Measurements from ENCODE around the gene CRELD2. TPM values are rescaled to one million over a fixed set of nuclear protein-coding genes. Genes with fewer than 3 reads are reported as not detected.

Gene CRELD2
- total RNA-seq, 2 donors from 2014 or later = 46.1 to 60.1 TPM

DNA sequence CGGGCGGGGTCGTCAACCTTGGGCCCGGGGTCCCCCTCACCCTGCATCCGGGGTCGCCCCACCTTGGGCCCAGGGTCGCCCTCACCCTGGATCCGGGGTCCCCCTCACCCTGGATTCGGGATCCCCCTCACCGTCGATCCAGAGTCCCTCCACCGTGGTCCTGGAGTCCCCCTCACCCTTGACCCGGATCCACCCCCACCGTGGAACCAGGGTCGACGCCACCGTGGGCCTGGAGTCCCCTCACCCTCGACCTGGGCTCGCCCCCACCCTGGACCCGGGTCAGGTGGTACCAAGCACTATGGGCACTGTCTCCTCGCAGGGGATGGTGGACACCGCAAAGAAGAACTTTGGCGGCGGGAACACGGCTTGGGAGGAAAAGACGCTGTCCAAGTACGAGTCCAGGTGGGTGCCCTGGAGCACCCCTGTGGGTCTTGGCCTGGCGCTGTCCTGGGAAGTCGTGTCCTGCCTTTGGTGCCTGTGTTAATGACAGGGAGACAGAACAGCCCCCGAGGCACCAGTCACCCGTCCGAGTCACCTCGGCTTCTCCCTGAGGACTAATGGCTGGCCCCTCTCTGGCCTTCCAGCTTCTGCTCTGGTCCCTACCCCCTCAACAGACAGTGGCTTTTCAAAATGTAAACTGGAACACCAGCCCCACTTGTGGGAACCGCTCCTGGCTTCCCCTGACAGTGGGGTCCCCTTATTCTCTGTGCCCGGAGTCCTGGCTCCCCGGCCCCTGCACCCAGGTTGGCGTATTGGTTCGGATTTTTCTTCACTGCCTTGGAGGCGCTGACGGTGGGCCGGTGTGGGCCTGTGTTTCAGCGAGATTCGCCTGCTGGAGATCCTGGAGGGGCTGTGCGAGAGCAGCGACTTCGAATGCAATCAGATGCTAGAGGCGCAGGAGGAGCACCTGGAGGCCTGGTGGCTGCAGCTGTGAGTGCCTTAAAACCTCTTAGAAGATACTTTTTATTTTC lies 762 bp downstream of the CRELD2 start:
- Histone ChIP-seq H3K27ac (peak overlapping the region in 1 of 2 donors; percentile 97), H3K36me3 (peaks cover 7% of the 10 kb centered on the region), H3K27me3 (replicated peaks; ENCODE audit: insufficient read depth) (no peaks in the 10 kb centered on the region), H3K9me3 (no peaks in the 10 kb centered on the region), H3K4me3 (peak overlapping the region; percentile 98), H3K4me1 (ENCODE audit: control insufficient read depth in 1 of 2, low read depth in 2 of 2) (peaks cover 9 to 25% of the 10 kb centered on the region in 2 donors)
- TF ChIP-seq, protein P1, sequence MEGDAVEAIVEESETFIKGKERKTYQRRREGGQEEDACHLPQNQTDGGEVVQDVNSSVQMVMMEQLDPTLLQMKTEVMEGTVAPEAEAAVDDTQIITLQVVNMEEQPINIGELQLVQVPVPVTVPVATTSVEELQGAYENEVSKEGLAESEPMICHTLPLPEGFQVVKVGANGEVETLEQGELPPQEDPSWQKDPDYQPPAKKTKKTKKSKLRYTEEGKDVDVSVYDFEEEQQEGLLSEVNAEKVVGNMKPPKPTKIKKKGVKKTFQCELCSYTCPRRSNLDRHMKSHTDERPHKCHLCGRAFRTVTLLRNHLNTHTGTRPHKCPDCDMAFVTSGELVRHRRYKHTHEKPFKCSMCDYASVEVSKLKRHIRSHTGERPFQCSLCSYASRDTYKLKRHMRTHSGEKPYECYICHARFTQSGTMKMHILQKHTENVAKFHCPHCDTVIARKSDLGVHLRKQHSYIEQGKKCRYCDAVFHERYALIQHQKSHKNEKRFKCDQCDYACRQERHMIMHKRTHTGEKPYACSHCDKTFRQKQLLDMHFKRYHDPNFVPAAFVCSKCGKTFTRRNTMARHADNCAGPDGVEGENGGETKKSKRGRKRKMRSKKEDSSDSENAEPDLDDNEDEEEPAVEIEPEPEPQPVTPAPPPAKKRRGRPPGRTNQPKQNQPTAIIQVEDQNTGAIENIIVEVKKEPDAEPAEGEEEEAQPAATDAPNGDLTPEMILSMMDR (IDR thresholded peaks at IDR 0.05) = no peak
- ATAC-seq (ENCODE audit: insufficient number of reproducible peaks, low FRiP score, low read depth) (no peak), DNase-seq (ENCODE audit: low spot score) (no peak)

DNA sequence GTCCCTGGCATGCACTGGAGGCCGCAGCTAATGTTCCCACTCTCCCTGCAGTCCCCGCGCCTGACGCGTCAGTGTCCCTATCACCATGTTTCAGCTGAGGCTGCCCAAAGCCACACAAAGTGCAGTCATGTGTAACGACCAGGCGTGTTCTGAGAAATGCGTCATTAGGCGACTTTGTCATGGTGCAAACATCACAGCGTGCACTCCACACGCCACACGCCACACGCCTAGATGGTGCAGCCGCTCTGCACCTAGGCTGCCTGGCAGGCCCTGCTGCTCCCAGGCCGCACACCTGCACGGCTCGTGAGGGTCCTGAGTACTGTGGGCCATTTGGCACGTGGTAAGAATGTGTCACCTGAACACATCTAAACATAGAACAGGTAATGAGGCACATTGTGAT lies 2.4 kb downstream of the CRELD2 start:
- ATAC-seq (ENCODE audit: insufficient number of reproducible peaks, low FRiP score, low read depth) = no peak
- Histone ChIP-seq H3K4me1 (ENCODE audit: control insufficient read depth in 1 of 2, low read depth in 2 of 2) (peaks cover 9 to 25% of the 10 kb centered on the region in 2 donors), H3K27me3 (replicated peaks; ENCODE audit: insufficient read depth) (no peaks in the 10 kb centered on the region), H3K27ac (no peak overlapping the region), H3K9me3 (no peaks in the 10 kb centered on the region), H3K4me3 (no peak overlapping the region), H3K36me3 (peaks cover 12% of the 10 kb centered on the region)
- no peak for DNase-seq (ENCODE audit: low spot score)
- TF ChIP-seq, protein P1 (IDR thresholded peaks at IDR 0.05) = no peak

DNA sequence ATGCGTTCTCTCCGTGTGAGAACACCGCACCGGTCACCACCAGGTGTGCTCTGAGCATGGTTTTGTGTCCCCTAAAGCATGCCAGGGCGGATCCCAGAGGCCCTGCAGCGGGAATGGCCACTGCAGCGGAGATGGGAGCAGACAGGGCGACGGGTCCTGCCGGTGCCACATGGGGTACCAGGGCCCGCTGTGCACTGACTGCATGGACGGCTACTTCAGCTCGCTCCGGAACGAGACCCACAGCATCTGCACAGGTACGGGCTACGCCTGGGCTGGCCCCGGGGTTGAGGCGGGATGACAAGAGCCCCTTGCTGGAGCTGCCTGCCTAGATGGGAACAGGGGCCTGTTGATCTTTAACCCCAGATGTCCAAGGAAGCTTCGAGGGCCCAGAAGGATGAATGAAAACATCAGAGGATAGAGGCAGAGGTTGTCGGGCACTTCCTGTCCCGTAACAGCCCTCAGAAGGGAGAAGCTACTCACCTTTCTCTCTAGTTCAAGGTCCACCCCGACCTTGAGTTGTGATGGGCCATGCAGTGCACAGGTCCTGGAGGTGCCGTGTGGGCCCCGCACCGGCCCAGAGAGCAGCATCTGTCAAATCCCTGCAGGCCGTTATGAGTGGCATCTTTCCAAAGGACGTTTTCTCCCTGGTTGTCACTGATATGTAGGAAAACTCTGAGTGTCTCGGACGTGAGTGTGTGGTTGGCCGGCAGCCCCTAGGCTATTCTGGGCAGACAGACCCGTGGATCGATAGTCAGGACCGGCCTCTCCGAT lies 3.3 kb downstream of the CRELD2 start:
- TF ChIP-seq, protein P1 (IDR thresholded peaks at IDR 0.05) = no peak
- Histone ChIP-seq H3K27me3 (replicated peaks; ENCODE audit: insufficient read depth) (no peaks in the 10 kb centered on the region), H3K9me3 (no peaks in the 10 kb centered on the region), H3K36me3 (peaks cover 12% of the 10 kb centered on the region), H3K27ac (no peak overlapping the region), H3K4me3 (no peak overlapping the region), H3K4me1 (ENCODE audit: control insufficient read depth in 1 of 2, low read depth in 2 of 2) (peaks cover 9 to 25% of the 10 kb centered on the region in 2 donors)
- ATAC-seq (ENCODE audit: insufficient number of reproducible peaks, low FRiP score, low read depth) (no peak), DNase-seq (ENCODE audit: low spot score) (no peak)

DNA sequence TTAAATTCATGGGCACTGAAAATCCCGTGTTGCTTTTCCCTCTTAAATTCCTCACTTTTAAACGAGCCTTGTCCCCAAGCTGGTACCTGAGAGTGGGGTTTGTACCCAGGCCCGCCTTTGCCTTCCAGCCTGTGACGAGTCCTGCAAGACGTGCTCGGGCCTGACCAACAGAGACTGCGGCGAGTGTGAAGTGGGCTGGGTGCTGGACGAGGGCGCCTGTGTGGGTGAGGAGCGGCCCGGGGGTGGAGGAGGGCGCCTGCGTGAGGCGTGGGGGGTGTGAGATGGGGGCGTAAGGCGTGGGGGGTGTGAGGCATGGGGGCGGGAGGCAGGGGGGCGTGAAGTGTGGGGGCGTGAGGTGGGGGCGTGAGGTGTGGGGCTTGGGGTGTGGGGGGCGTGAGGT lies 4.0 kb downstream of the CRELD2 start:
- Histone ChIP-seq H3K4me1 (ENCODE audit: control insufficient read depth in 1 of 2, low read depth in 2 of 2) (peaks cover 6 to 17% of the 10 kb centered on the region in 2 donors), H3K27ac (no peak overlapping the region), H3K36me3 (peaks cover 12% of the 10 kb centered on the region), H3K4me3 (no peak overlapping the region), H3K27me3 (replicated peaks; ENCODE audit: insufficient read depth) (no peaks in the 10 kb centered on the region), H3K9me3 (no peaks in the 10 kb centered on the region)
- TF ChIP-seq, protein P1 (IDR thresholded peaks at IDR 0.05) = no peak
- ATAC-seq (ENCODE audit: insufficient number of reproducible peaks, low FRiP score, low read depth) = no peak
- no peak for DNase-seq (ENCODE audit: low spot score)

DNA sequence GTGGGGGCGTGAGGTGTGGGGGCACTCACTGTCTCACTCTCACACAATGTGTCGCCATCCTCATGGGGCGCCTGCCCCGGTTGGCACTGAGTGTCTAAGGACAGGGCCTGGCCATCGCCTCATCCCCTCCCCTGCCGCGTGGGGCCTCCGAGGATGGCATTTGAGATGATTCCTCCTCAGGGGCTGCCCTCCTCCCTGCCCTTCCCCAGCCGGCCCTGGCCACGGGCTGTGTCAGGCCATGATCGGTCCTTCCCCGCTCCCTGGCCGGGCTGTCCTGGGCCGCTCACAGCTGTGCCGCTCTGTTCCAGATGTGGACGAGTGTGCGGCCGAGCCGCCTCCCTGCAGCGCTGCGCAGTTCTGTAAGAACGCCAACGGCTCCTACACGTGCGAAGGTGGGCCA lies 4.5 kb downstream of the CRELD2 start:
- Histone ChIP-seq H3K27me3 (replicated peaks; ENCODE audit: insufficient read depth) (no peaks in the 10 kb centered on the region), H3K4me1 (ENCODE audit: control insufficient read depth in 1 of 2, low read depth in 2 of 2) (peaks cover 6 to 13% of the 10 kb centered on the region in 2 donors), H3K9me3 (no peaks in the 10 kb centered on the region), H3K36me3 (peaks cover 12% of the 10 kb centered on the region), H3K4me3 (no peak overlapping the region), H3K27ac (no peak overlapping the region)
- TF ChIP-seq, protein P1 (IDR thresholded peaks at IDR 0.05) = no peak
- DNase-seq (ENCODE audit: low spot score) (no peak), ATAC-seq (ENCODE audit: insufficient number of reproducible peaks, low FRiP score, low read depth) (no peak)
